SK-N-DZ (cell line): Measurements from ENCODE around the gene ITGA6. TPM values are rescaled to one million over a fixed set of nuclear protein-coding genes. Genes with fewer than 3 reads are reported as not detected.

Experiments
- DNase-seq: peaks from one replicate; pipeline ENCODE4 v3.0.0-alpha.2; 2015; ENCODE audit warnings: low spot score
- polyA plus RNA-seq, 2 experiments: library from polyadenylated mRNA; depleted of rRNA; stranded (reverse); fragments of >200 nt; gene quantifications; 2 replicates each; pipeline ENCODE4 v1.2.3, GENCODE V29; 2014

The ITGA6 gene
- 0.03 and 0.18 TPM in 2 replicates for polyA plus RNA-seq (2014; cell fraction: cytosol; rRNA removed)
- polyA plus RNA-seq (2014; cell fraction: nucleus; rRNA removed), result 0.28 and 0.31 TPM in 2 replicates

GRCh38 chr2:172427256-172427989, at the start of gene ITGA6:
ITGA6 (plus strand) TSS chr2:172427586.
- DNase-seq, result peak; percentile 49

- DNase-seq, result no peak
Measured at GRCh38 chr2:172380436-172381274, 46.7 kb upstream of the ITGA6 start.

- DNase-seq, result no peak
Measured at GRCh38 chr2:172381275-172382027, 45.9 kb upstream of the ITGA6 start.

- DNase-seq, result no peak
Measured at GRCh38 chr2:172387361-172387760, 40.0 kb upstream of the ITGA6 start.

GRCh38 chr2:172389685-172390339, 37.6 kb upstream of the ITGA6 start:
- no peak for DNase-seq

DNA sequence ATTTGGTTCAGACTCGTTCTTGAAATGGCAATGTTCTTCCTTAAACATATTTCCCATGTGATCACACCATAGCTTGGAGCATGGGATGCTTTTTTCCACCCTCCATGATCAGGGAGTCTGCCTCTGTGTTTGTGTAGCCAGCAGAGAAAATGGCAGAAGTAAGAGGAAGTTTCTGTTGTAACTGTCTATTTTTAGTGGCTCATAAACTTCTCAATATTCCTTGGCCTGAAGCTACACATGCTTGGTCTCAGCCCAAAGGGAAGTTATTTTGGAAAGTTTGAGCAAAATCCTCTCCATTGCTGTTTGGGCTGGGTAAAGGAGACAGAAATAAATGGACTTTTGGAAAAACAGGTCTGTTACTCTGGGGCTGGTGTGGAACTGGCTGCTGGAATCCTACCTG, 33.4 kb upstream of the ITGA6 start:
- DNase-seq, result no peak

- no peak for DNase-seq
Measured at GRCh38 chr2:172395503-172395902, 31.9 kb upstream of the ITGA6 start.

DNA sequence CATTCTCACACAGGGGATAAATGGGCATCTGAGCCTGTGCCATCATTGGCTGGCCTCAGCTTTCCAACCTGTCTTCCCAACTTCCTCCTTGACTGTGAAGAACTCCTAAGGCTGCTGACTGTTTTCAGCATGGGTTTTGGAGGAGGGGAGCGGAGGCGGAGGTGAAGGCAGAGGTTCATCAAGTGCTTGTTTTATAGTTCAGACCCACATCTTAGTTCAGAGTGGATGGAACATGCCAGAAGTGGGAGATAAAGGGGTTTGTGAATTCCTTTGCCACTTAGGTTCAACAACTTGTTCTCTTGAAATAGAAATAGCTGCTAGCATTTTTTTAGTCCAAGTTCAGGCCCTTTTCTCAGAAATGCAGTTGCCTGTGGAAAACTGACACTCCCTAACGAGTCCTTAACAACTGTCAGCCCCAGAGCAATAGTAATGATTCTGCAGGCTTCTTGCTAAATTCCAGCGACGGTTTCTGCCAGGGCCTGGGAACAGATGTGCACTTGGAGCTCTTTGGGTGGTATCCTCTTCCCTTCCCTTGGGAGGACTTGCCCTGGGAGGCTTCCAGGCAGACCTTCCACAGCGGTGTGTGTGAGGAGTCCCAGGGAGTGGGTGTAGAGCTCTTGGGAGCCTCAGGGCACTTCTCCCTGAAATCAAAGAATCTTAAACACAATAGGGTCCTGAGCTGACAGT, 30.1 kb upstream of the ITGA6 start:
- DNase-seq, result no peak

- DNase-seq, result no peak
Measured at GRCh38 chr2:172398440-172398839, 28.9 kb upstream of the ITGA6 start.

DNA sequence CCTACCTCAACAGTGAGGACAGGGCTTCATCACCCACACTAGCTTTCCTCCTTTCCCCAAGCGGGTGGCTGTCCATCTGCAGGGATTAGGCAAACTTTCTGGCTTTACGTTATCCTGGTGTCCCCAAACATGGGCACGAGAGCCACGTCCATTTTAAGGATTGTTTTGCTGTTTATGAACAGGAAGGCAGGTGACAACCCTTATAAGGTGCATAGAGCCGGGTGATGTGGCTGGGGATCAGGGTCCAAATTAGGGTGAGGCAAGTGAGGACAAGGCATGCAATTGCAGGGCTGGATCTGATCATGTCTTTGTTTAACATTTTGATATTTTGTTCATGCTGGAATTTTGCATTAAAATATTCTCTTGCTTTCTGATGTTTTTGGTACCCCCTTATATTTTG, 27.6 kb upstream of the ITGA6 start:
- no peak for DNase-seq

GRCh38 chr2:172402198-172402597, 25.2 kb upstream of the ITGA6 start:
- DNase-seq, result no peak

GRCh38 chr2:172403402-172403801, 24.0 kb upstream of the ITGA6 start:
- no peak for DNase-seq

- DNase-seq, result no peak
Measured at GRCh38 chr2:172403881-172404468, 23.4 kb upstream of the ITGA6 start.

DNA sequence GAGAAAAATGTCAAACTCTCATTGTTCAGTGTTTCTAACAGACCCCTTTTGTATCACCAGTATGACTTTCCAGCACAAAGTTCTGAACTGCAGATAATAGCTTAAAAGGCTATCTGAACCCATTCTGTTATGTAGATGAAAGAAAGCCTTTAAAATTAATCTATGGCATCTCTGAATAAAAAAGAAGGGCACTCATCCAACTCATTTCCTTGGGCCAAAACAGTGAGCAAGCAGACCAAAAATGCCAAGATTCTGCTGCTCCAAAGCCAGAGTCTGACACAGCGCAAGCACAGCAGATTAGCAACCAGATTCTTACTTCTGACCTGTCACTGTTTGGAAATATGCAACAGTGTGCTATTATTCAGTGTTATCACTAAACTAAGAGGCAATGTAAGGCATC, 22.6 kb upstream of the ITGA6 start:
- DNase-seq, result no peak

DNA sequence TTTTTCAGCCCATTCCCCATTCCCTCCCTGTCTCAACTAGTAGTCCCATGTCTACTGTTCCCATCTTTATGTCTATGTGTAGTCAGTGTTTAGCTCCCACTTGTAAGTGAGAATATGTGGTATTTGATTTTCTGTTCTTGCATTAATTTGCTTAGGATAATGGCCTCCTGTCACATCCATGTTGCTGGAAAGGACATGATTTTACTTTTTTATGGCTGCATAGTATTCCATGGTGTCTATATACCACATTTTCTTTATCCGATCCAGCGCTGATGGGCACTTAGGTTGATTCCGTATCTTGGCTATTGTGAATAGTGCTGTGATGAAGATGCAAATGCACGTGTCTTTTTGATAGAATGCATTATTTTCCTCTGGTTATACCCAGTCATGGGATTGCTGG, 21.7 kb upstream of the ITGA6 start:
- no peak for DNase-seq

GRCh38 chr2:172408143-172408766, 19.1 kb upstream of the ITGA6 start:
- no peak for DNase-seq

DNA sequence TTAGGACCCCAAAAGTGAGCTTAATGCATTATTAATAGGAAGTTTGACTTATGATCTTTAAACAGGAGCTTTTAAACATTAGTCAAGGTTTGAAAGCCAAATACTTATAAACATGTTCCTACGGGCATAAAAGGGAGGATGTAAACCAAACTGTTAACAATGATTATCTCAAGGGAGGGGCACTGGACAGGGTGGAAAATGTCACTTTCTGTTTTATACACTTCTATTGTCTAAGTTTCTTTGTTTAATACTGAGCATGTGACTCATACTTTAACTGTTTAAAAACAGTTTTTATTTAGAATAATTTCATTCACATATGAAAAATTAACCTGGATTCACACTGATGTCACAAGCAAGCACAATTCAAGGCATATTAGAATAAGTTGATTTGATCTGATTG, 18.3 kb upstream of the ITGA6 start:
- DNase-seq, result no peak

GRCh38 chr2:172412984-172413492, 14.3 kb upstream of the ITGA6 start:
- no peak for DNase-seq

DNA sequence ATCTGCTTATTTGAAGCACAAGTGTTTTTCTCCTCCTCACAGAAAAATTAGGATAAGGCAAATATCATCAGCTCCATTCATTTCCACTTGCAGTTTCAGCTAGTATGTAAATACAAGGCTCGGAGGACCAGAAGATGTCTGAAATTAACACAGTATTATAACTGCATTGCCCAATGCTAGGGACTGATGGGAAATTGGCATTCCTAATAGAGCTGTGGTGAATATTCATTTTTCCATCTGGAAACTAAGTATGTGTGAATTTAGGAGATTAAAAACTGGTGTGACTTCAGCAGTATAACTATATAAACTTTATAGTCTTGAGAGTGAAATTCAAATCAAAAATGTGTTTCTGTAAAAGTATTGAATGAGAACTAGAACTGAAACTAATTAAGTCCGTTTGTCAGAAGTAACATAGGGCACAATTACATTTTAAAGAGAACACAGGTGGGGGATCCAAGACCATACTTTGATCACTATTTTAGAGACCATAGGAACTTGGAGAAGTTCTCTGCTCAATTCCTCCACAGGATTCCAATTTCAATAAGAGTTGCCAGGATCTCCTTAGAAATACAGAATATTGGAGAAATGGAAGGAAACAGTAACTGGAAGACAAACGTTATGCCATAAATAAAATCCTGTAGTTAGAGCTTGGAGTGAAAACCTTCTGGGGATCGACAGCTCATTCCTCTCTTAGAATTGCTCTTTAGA, 12.1 kb upstream of the ITGA6 start:
- DNase-seq, result no peak
